Central memory CD4-positive, alpha-beta T cell (primary cell): ENCODE results near the gene PLD1.
"Not testable (repeated sequence)": the region's sequence is repeated elsewhere in the genome, so short reads cannot be mapped to it uniquely, and the experiment has no call there.

Experiments
- DNase-seq: peaks from one replicate; pipeline ENCODE4 v3.0.0; 2022

The PLD1 gene

DNA sequence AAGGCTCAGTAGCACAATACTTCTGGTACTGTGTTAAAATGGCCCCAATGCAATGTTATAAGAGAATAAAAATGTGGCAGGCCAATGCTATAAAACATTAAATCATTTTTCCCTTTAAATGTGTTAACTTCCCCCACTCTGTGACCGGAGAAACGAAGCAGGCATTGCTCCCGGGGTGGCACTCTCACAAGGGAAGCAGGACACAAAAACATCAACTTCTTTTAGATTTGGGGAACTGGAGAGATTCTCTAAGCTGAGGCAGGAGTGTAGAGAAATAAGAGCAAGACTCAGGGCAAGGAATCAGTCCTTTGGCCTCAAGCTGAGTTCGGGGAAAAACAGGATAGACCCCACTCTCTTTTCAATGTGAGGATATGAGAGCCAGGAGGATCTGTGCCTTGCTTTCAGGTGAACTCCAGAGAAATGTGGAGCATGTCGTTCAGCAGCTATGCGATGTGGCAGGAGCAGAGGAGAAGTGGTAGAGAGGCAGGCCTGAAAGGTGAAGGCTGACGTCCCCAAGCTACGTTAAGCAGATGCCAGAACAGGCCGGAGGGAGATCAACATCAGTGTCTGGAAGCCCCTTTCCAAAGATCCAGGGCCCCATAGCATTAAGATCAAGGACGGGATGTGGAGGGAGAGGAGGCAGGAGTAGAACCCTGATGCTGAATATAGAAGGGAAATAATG is 160.2 kb downstream of the PLD1 start:
- no peak for DNase-seq

DNA sequence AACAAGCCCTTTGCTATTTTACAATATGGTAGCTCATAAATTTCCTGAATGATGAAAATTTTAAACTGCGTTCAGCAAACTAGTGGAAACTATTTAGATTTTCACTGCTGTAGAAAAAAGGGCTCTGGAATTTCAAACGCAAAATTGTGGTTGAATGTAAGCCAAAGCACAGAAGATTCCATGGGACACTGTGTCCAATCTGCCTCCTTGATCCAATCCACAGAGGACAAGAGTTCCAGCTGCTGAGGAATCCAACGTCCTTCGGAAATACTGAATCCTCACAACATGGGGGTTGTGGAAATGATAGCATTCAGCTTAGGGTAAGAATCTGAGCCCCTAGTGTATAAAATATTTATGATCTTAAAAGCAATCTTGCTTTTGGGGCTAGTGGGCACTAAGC is 161.0 kb downstream of the PLD1 start:
- no peak for DNase-seq

DNA sequence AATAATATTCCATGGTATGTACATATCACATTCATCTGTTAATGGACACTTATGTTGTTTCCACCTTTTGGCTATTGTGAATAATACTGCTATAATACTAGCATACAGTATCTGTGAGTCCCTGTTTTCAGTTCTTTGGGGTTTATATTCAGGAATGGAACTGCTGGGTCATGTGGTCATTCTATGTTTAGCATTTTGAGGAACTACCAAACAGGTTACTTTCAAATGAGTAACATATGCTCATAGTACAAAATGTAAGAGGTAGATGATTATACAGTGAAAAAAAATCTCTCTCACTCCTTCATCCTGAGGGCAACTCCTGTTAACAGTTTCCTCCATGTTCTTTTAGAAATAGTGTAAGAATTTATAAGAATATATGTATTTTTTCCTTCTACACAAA is 162.2 kb downstream of the PLD1 start:
- DNase-seq: no peak

DNA sequence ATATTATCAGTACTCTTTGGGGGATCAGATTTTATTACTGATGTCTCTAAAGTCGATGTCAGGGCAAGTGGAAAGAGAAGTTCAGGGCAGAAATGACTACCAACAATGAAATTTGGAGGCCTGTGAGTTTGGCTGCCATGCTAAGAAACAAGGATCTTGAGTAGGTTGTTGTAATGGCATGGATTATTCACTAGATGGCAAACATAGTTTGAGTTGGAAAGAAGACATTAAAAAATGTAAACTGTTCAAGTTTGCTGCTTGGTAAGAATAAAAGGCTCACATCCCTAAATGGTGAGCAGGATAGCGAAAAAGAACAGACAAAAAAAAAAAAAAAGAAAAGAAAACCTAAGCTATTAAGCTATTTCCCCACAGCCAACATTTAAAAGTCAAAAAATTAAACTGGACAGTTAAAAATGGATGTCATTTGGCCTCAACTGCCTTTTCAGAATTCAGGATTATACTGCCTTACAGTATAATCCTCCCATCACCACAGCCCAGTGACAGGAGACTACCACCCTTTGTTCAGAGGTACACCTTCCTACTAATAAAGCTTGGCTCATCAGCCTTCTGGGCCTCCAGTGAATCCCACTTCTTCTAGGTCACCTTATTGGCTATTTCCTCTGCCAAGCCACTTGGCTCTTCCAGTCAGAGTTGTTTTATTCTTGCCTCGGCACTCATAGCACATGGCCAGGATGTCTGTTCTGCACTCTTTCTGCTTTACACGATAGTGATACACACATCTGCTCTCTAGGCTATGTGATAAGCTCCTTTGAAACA is 163.7 kb downstream of the PLD1 start:
- DNase-seq: peak; percentile 4

DNA sequence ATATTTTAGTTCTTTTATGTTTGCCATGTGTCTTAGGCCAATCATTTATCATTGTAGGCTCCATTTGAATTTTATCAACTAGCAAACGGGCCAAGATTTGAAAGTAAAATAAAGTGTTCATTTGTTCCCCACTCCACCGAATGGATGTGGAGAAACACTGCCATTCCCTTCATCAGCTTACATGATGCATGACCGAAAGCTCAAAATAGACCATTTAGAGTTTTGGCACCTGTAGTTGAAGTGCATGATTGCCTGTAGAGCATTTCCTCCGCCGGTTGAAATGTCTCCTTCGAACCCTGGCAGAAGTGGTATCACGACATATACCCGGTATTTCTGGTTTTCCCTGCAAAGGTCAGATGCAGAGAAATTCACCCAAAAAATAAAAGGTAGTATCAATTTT is 165.6 kb downstream of the PLD1 start:
- DNase-seq: no peak

DNA sequence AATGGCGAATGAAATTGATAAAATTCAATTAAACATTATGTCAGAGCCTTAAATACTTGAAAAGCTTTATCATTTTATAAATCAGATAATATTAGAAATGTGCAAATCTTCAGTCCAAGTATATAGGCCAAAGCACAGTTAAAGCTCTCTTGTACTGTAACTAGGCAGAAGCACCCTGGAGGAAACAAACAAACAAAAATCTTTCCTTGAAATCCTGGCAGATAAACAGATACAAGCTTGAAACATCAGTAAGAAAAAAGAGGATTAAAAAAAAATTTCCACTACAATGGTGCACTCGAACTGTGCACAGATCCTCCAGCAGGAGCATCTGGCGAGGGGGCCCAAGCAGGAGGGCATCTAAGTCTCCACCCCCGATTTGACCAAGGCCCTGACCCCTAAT is 166.6 kb downstream of the PLD1 start:
- no peak for DNase-seq

DNA sequence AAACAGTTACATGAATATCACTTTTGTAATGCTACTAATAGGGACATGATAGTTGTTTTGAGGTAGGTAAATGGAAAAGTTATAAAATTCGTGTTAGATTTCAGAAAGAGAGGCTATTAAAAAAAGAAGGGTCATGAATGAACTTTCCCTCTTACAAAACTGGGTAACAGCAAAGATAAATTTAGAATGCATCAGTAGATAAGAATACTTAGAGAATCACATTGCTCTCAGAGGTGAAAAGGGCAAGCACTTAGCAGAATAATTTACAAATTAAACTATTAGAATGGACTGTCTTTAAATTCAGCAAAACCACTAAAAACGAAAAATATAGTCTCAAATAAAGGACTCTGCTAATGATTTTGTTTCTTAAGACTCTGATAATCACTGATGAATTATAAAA is 167.2 kb downstream of the PLD1 start:
- DNase-seq: no peak

DNA sequence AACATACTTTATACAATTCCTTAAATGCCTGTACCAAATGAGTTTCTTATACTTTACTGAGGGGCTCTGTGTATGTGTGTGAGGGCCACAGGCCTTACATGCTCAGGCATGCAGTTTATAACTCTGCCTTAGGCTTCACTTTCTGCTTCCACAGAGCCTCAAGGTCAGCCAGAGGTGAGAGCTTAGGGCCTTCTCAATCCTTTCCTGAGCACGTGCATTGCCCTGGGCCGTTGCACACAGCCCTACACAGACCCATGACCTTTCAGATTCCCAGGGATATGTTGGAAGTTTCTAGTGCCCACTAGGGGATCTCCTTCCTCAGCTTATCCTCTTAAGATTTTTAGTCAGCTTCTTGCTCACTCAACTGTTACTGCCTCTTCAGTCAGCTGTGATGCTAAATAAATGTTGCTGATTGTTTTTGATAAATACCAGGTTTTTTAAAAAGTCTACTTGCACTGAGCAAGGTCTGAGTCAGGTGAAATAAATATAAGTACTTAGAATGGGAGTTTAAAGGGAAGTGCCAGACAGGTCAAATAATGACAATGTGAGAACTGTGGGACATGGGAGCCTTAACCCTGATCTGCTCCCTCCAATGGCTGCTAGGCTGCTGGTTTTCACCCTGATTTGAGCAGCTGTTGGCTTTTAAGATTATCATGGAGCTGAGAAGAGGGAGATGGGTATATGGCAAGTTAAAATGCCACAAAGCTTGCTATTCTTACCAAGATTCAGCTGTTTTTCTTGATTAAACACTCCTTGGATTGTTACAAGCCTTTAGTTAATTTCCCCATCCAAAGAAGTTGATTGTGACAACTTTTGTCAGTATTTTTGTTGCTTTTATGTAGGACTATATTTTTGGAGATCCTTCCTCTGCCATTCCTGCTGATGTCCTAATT is 169.5 kb downstream of the PLD1 start:
- DNase-seq: no peak

DNA sequence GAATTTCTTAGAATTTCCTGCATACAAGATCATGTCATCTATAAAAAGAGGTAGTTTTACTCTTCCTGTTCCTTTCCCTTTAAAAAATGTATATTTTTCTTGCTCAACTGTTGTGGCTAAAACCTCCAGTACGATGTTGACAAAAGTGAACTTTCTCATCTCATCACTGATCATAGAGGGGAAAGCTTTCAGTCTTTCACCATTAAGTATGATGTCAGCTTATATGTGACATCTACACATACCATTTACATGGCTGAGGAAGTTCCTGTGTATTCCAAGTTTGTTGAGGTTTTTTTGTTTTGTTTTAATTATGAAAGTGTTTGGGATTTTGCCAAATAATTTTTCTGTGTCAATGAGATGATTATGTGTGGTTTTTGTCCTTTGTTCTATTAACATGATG is 173.6 kb downstream of the PLD1 start:
- DNase-seq: no peak

DNA sequence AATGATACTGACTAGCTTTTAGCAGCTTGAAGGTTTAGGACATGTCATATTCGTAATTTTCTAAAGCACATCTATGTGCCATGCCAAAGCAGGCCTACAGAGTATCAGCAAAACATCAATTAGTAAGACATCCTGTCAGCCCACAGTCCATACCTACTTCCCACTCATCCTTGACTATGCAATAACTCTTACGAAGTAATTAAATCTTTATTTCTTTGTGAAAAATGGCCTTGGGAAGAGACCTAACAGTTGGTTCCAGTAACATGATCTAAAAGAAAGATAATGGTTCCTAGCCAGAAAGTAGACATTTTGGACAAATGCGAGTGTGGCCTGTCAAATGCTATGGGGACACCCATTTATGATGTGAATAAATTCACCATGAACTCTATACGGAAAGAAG is 177.5 kb downstream of the PLD1 start:
- DNase-seq: no peak

DNA sequence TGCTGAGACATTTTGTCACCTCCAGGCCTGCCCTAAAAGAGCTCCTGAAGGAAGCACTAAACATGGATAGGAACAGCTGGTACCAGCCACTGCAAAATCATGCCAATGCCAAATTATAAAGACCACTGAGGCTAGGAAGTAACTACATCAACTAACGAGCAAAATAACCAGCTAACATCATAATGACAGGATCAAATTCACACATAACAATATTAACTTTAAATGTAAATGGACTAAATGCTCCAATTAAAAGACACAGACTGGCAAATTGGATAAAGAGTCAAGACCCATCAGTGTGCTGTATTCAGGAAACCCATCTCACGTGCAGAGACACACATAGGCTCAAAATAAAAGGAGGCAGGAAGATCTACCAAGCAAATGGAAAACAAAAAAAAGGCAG is 183.5 kb downstream of the PLD1 start:
- DNase-seq: not testable (repeated sequence)

DNA sequence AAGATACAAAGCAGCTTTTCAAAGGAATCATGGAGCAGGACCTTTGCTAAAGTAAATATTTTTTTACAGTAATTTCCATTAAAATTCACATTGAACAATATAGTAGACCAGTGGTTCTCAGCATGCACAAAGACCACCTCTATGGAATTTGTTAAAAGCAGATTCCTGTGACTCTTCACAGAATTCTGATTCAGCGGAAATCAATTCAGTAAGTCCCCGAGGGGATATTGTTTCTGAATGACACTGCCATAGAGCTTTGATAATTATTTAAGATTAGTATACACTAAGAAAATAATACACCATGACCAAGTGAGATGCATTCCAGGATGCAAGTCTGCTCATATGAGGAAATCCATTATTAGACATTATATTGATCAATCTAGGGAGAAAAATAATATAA is 188.2 kb downstream of the PLD1 start:
- DNase-seq: no peak

DNA sequence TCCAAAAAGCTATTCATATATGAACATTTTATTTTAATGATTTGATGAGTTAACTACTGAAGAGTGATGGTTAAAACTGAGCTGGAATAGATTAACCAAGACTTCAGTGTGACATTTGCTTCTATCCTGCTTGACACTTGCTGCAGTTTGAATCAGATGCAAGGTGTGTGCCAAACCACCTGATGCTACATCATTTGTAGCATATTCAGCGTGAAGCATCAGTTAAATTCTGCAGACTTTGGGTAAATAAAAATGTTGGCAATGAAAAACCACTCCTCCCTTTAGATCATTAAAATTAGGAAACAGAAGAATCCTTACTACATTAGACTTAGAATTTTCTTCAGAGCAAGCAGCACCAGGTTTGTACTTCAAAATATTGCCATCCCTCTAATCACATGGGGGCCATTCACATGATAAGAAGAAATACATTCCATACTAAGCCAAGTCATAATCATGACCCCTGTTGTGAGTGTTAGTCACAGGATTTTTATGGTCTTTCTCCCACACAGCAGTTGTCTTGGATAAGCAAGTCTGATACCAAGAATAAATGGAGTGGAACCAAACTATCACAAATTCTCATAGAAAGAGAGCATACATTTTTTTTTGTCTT is 189.4 kb downstream of the PLD1 start:
- DNase-seq: no peak

DNA sequence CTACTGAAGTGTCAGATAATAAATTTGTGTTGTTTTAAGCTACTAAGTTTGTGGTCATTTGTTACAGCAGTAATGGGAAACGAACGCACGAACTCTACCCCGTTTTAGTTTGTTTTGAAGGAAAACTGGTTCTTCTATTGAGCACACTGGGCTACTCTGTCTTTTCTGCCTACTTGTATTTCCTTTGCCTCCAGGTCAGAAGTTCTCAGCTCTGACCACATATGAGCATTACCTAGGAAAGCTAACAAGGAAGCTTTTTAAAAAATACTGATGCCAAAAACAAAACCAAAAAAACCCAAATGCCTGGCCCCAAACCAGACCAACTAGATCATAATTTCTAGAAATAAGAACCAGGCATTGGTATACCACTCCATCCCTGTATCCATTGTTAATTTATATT is 193.5 kb downstream of the PLD1 start:
- no peak for DNase-seq

DNA sequence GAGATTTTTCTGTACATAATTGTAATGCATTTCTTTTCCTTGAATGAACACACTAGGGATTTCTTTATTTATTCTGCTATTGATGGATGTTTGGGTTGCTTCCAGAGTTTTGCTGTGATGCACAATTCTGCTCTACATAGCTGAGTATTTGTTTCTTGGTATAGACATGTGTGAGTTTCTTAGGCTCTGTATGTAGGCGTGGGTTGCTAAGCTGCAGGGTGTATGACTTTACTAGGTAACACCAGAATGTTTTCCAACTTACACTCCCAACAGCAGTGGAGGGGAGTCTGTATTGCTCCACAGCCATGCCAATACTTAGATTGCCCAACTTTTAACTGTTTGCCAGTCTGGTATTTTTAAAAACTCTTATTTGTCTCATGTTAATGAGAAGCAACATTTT is 194.6 kb downstream of the PLD1 start:
- no peak for DNase-seq

DNA sequence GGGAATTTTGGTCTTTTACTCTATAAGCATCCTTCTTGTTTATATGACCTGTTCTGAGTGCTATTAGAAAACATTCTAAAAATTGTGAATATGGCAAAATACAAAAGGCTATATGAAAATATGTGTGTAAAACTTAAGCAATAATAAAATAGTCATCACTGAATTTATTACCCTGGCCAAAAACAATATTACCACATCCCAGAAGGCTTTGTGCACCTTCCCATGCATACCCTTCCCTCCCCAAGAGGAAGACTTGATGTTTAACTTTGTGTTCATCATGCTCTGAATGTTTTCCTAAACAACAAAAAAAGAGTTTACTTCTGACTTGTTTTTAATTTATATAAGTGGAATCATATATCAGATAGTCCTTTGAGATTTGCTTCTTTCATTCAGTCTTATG is 195.0 kb downstream of the PLD1 start:
- DNase-seq: no peak

DNA sequence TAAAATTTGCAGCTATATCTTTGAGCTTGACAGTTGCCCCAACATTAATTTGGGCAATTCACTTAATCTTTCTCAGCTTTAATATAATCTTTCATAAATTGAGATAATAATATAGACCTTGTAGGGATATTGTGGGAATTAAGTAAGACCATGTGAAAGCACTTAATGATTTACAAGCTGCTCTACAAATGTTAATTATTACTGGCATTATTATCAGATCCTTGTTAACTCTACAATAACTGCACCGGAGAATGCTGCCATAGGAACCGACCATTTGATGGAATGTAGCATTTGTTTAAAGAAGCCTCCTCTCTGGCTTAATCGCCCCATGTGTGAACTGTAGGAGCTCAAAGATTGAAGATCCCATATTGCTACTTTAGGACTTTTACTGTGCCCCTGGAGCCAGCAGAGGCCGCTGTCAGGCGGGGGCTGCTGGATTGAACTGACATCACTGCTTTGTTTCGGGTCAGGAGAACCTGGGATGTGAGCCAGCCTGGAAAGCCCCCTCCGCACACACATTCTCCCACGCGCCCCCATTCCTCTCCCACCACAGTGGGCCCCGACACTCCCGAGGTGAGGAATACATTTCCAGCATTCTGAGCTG is 195.9 kb downstream of the PLD1 start:
- DNase-seq: no peak

DNA sequence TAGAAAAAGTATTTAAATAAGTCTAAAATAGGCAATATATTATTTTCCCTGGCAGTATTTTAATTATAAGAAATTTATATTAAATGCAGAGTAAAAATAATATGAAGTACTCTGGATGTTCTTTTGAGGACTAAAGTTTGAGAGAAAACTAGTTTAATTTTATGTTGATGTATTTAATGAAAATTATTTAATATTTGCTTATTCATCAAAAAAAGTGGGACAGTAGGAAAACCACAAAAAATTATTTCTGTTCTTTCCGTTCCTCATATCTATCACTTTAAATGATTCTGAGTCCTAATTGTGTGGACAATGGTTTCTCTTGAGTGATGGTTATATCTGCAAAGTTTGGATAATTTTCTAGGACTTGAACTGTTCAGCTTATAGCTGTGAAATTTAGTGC is 202.8 kb downstream of the PLD1 start:
- no peak for DNase-seq

DNA sequence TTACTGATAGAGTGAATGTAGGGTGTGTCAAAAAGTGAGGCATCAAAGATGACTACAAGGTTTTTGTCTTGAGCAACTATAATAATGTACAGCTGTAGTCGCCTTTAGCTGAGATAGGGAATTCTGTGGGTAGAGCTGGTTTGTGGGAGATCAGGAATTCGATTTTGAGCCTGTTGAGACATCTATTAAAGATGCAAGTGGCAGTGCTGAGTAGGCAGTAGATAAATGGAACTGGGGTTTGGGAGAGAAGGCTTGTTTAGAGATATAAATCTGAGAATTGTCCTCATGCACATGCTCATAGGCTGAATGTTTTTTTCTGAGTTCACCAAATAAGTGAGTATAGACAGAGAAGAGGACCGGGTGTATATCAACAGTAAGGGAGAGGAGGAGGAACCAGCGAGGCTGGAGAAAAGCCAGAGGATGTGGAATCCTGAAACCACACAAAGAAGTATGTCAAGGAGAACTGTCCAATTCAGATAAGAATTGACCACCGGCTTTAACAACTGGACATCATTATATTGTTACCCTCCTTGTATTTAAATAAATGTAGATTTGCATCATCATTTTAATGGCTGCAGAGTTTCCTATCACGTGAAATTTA is 204.0 kb downstream of the PLD1 start:
- DNase-seq: no peak

DNA sequence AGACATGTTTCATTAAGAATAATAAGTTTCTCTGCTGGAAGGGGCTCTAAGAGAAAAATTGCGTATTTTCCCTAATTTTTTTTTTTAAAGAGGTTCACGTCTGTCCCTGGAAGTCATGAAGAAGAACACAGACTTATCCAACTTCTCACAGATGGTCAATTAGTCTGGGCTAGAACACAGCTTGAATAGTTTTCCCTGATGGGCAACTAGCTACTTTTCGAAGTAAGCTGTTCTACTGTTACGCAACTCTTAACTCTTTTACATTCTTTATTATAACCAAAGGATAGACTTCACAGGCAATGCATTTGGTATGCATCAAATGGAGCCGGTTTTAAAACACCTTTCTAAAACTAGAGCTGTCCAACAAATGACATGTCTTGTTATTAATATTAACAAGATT is 205.9 kb downstream of the PLD1 start:
- no peak for DNase-seq

DNA sequence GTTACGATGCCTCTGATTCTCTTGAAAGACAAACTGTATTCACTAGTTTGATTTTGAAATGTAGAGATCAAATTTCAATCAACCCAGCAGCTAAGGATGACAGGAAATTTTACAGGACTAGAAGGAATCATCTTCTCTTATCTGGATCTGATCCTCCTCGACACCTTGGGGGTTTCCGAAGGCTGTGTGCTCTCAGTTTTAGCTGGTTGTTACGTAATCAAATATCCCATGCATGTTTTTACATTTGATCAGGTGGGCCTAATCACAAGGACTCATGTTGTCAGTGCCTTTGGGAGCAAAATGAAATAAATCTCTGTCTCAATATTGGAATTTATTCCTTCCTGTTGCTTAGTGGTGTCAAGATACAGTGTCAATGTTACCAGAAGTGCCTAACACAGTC is 208.2 kb downstream of the PLD1 start:
- no peak for DNase-seq

DNA sequence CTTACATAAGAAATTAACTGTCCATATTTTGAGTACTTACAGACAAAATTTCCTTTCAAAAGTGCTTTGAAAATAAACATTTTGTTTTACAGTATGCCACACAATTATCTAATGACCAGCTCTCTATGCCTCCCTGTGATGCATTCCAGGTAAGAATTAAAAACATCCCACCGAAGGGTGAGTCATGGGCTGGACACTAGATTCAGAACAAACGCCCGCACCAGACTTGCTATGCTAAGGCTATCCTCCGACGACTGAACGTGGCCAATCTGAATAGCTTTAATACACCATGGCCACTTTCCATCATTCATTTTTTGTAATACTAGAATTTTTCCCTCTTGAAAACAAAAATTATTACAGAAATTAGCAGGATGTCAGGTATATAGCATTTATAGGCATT is 210.3 kb downstream of the PLD1 start:
- DNase-seq: no peak
